H9 (cell line): Measurements from ENCODE around the gene SPEN. TPM values are rescaled to one million over a fixed set of nuclear protein-coding genes. Genes with fewer than 3 reads are reported as not detected.

Source experiments
- DNase-seq: peaks from one replicate; pipeline ENCODE4 v3.0.0-alpha.2; 2017
- H2AFZ ChIP-seq: one replicate; pipeline ENCODE4 v1.6.1; 2013; ENCODE audit warnings: mild to moderate bottlenecking, low read length, control low read depth, moderate library complexity
- H2AK5ac ChIP-seq: 2 replicates; pipeline ENCODE4 v1.6.1; 2013; ENCODE audit warnings: low read length, control low read depth, mixed read lengths; ENCODE audit not compliant: insufficient read length
- H2BK120ac ChIP-seq: one replicate; pipeline ENCODE4 v1.6.1; 2013; ENCODE audit warnings: low read depth, mild to moderate bottlenecking, low read length, control low read depth, inconsistent platforms; ENCODE audit not compliant: poor library complexity, severe bottlenecking
- H2BK12ac ChIP-seq: 2 replicates; pipeline ENCODE4 v1.6.1; 2013; ENCODE audit warnings: low read length, control low read depth, mixed read lengths, low read depth; ENCODE audit not compliant: insufficient read length
- H2BK15ac ChIP-seq: 2 replicates; pipeline ENCODE4 v1.6.1; 2013; ENCODE audit warnings: low read depth, low read length, control low read depth
- H2BK20ac ChIP-seq: one replicate; pipeline ENCODE4 v1.6.1; 2013; ENCODE audit warnings: low read depth, mild to moderate bottlenecking, low read length, control low read depth, inconsistent platforms; ENCODE audit not compliant: poor library complexity, severe bottlenecking
- H2BK5ac ChIP-seq: 2 replicates; pipeline ENCODE4 v1.6.1; 2013; ENCODE audit warnings: low read length, control low read depth, mixed read lengths; ENCODE audit not compliant: insufficient read length
- H3K14ac ChIP-seq: 2 replicates; pipeline ENCODE4 v1.6.1; 2013; ENCODE audit warnings: low read length, control low read depth; ENCODE audit not compliant: insufficient read depth
- H3K18ac ChIP-seq: 2 replicates; pipeline ENCODE4 v1.6.1; 2013; ENCODE audit warnings: low read depth, mild to moderate bottlenecking, mixed read lengths, low read length, control low read depth; ENCODE audit not compliant: insufficient read length
- H3K23ac ChIP-seq: 2 replicates; pipeline ENCODE4 v1.6.1; 2013; ENCODE audit warnings: low read length, control low read depth, mixed read lengths, low read depth; ENCODE audit not compliant: insufficient read length
- H3K23me2 ChIP-seq: 2 replicates; pipeline ENCODE4 v1.6.1; 2013; ENCODE audit warnings: low read depth, mild to moderate bottlenecking, mixed read lengths, low read length, control low read depth; ENCODE audit not compliant: insufficient read length, poor library complexity, severe bottlenecking
- H3K27ac ChIP-seq: 2 replicates; pipeline ENCODE4 v1.5.1; 2013; ENCODE audit warnings: low read length, control low read depth, mixed read lengths, low read depth; ENCODE audit not compliant: insufficient read length
- H3K27me3 ChIP-seq: 2 replicates; pipeline ENCODE4 v1.6.1; 2013; ENCODE audit warnings: low read length, control low read depth, inconsistent platforms; ENCODE audit not compliant: insufficient read depth
- H3K4ac ChIP-seq: 2 replicates; pipeline ENCODE4 v1.6.1; 2013; ENCODE audit warnings: low read depth, mild to moderate bottlenecking, control low read depth, inconsistent platforms, low read length, moderate library complexity
- H3K4me1 ChIP-seq: 2 replicates; pipeline ENCODE4 v1.6.1; 2013; ENCODE audit warnings: low read length, control low read depth, inconsistent platforms; ENCODE audit not compliant: insufficient read depth
- H3K4me2 ChIP-seq: 2 replicates; pipeline ENCODE4 v1.6.1; 2013; ENCODE audit warnings: low read length, control low read depth, mixed read lengths; ENCODE audit not compliant: insufficient read length, insufficient read depth
- H3K56ac ChIP-seq: 2 replicates; pipeline ENCODE4 v1.6.1; 2013; ENCODE audit warnings: low read depth, mild to moderate bottlenecking, mixed read lengths, low read length, control low read depth; ENCODE audit not compliant: insufficient read length
- H3K79me1 ChIP-seq: 2 replicates; pipeline ENCODE4 v1.6.1; 2013; ENCODE audit warnings: low read depth, mild to moderate bottlenecking, moderate library complexity, low read length, control low read depth, inconsistent platforms; ENCODE audit not compliant: insufficient read depth, poor library complexity, severe bottlenecking
- H3K79me2 ChIP-seq: 2 replicates; pipeline ENCODE4 v1.6.1; 2013; ENCODE audit warnings: low read length, control low read depth, inconsistent platforms; ENCODE audit not compliant: insufficient read depth
- H3K9ac ChIP-seq: 2 replicates; pipeline ENCODE4 v1.6.1; 2013; ENCODE audit warnings: low read length, control low read depth, mixed read lengths; ENCODE audit not compliant: insufficient read length; ENCODE audit errors: extremely low read depth
- H3K9me3 ChIP-seq: one replicate; pipeline ENCODE4 v1.6.1; 2013; ENCODE audit warnings: low read depth, low read length, inconsistent platforms; ENCODE audit not compliant: control insufficient read depth
- H3T11ph ChIP-seq: one replicate; pipeline ENCODE4 v1.6.1; 2013; ENCODE audit warnings: mild to moderate bottlenecking, low read length, control low read depth, inconsistent platforms
- H4K20me1 ChIP-seq: one replicate; pipeline ENCODE4 v1.6.1; 2013; ENCODE audit not compliant: control insufficient read depth, insufficient read length, insufficient read depth
- H4K5ac ChIP-seq: 2 replicates; pipeline ENCODE4 v1.6.1; 2013; ENCODE audit warnings: low read depth, mild to moderate bottlenecking, mixed read lengths, low read length, control low read depth; ENCODE audit not compliant: insufficient read length
- H4K8ac ChIP-seq: replicated peaks from 2 replicates; pipeline ENCODE4 v1.6.1; 2013; ENCODE audit warnings: low read length, control low read depth, mixed read lengths, low read depth; ENCODE audit not compliant: insufficient read length
- H4K91ac ChIP-seq: 2 replicates; pipeline ENCODE4 v1.6.1; 2013; ENCODE audit warnings: low read depth, mild to moderate bottlenecking, moderate library complexity, mixed read lengths, low read length, control low read depth; ENCODE audit not compliant: insufficient read length
- H3K27ac Mint-ChIP-seq, 3 experiments: 2 replicates in 2 of 3; 3 replicates in 1 of 3; pipeline ENCODE4 v1.8.0; 2020 to 2021; ENCODE audit warnings: mixed read lengths in 3 of 3, mild to moderate bottlenecking in 1 of 3, moderate library complexity in 1 of 3
- H3K27me3 Mint-ChIP-seq: 2 replicates; pipeline ENCODE4 v1.8.0; 2021; ENCODE audit warnings: low read depth, mild to moderate bottlenecking, moderate library complexity, mixed read lengths
- H3K36me3 Mint-ChIP-seq, 3 experiments: 2 replicates in 2 of 3; 3 replicates in 1 of 3; pipeline ENCODE4 v1.8.0; 2020 to 2021; ENCODE audit warnings: low read depth in 3 of 3, mixed read lengths in 3 of 3; ENCODE audit not compliant: insufficient read depth in 1 of 3
- H3K4me1 Mint-ChIP-seq, 2 experiments: 2 replicates each; pipeline ENCODE4 v1.8.0; 2020; ENCODE audit warnings: mixed read lengths in 2 of 2
- H3K4me3 Mint-ChIP-seq, 2 experiments: 2 replicates in 1 of 2; 3 replicates in 1 of 2; pipeline ENCODE4 v1.8.0; 2020 to 2021; ENCODE audit warnings: mild to moderate bottlenecking in 2 of 2, mixed read lengths in 2 of 2, moderate library complexity in 1 of 2
- H3K9me3 Mint-ChIP-seq, 2 experiments: 2 replicates in 1 of 2; 3 replicates in 1 of 2; pipeline ENCODE4 v1.8.0; 2020; ENCODE audit warnings: mild to moderate bottlenecking in 2 of 2, mixed read lengths in 2 of 2, moderate library complexity in 1 of 2
- WGBS: extraction: QIAGEN DNeasy Blood & Tissue Kit; methylation state at CpG from one replicate; pipeline ENCODE4 v1.1.7; 2013; ENCODE audit warnings: missing lambda C conversion rate, low lambda C conversion rate, mixed read lengths; ENCODE audit not compliant: insufficient read length; ENCODE audit errors: extremely low coverage; 5-methylcytosine and 5-hydroxymethylcytosine counted together
- total RNA-seq: library from RNA; stranded (reverse); gene quantifications from 2 replicates; pipeline ENCODE4 v1.2.1, GENCODE V29; 2021
- TF ChIP-seq, protein P1 (sequence below): fragments of 200-600 bp; sonication (generic); conservative IDR thresholded peaks from 3 replicates; pipeline ENCODE4 v1.8.0; 2021; ENCODE audit warnings: antibody characterized with exemption, mild to moderate bottlenecking

The SPEN gene
- total RNA-seq, 1 experiment from 2014 or later: 59.6 TPM

DNA sequence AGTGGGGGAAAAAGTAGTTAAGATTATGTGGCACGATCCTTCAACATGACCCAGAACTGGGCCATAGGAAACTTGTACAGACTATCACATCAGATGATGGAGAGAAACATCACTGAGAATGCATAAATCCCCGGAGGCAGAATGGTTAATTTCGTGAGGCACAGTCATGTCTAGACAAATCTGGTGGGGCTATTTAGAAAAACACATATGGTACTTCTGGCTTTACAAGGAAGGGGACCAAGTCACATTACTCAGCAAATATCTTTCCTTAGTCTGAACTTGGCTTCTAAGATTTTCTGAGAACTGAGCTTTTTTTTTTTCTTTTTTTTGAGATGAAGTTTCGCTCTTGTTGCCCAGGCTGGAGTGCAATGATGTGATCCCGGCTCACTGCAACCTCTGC, 30.8 kb upstream of the SPEN start:
- Histone ChIP-seq H4K20me1 (no peaks in the 10 kb centered on the region), H3K56ac (no peak overlapping the region), H4K8ac (no peak overlapping the region), H3K23ac (no peak overlapping the region), H3K23me2 (no peaks in the 10 kb centered on the region), H3T11ph (no peak overlapping the region), H3K14ac (no peak overlapping the region), H2BK20ac (no peak overlapping the region), H2BK12ac (no peak overlapping the region), H2BK120ac (no peak overlapping the region), H3K9me3 (no peaks in the 10 kb centered on the region), H4K91ac (no peak overlapping the region), H3K4ac (no peak overlapping the region), H3K27ac (no peak overlapping the region), H2AK5ac (no peak overlapping the region), H3K4me1 (no peaks in the 10 kb centered on the region), H3K27me3 (no peaks in the 10 kb centered on the region), H3K4me2 (no peak overlapping the region), H4K5ac (no peak overlapping the region), H3K9ac (no peak overlapping the region), H3K18ac (no peak overlapping the region), H2BK15ac (no peak overlapping the region), H3K79me2 (no peaks in the 10 kb centered on the region), H2AFZ (no peak overlapping the region), H2BK5ac (no peak overlapping the region), H3K79me1 (no peaks in the 10 kb centered on the region)
- Mint-ChIP-seq H3K27me3 (no peaks in the 10 kb centered on the region), H3K4me3 (no peak overlapping the region), H3K36me3 (peaks cover 0 to 2% (median 0%) of the 10 kb centered on the region in 3 experiments; a peak in 2 of 7 replicates), H3K9me3 (no peaks in the 10 kb centered on the region), H3K27ac (no peak overlapping the region), H3K4me1 (peaks cover 6% of the 10 kb centered on the region in 2 experiments)
- no CpG with 5 or more reads among the region's 5 CpGs for WGBS
- TF ChIP-seq, protein P1, sequence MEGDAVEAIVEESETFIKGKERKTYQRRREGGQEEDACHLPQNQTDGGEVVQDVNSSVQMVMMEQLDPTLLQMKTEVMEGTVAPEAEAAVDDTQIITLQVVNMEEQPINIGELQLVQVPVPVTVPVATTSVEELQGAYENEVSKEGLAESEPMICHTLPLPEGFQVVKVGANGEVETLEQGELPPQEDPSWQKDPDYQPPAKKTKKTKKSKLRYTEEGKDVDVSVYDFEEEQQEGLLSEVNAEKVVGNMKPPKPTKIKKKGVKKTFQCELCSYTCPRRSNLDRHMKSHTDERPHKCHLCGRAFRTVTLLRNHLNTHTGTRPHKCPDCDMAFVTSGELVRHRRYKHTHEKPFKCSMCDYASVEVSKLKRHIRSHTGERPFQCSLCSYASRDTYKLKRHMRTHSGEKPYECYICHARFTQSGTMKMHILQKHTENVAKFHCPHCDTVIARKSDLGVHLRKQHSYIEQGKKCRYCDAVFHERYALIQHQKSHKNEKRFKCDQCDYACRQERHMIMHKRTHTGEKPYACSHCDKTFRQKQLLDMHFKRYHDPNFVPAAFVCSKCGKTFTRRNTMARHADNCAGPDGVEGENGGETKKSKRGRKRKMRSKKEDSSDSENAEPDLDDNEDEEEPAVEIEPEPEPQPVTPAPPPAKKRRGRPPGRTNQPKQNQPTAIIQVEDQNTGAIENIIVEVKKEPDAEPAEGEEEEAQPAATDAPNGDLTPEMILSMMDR: no peak
- no peak for DNase-seq
